GM18907 (cell line): ENCODE results near the gene DBX1.

Experiments used
- ATAC-seq: cut with Tn5 transposase; IDR thresholded peaks from one replicate; pipeline ENCODE4 v1.9.1; 2021; ENCODE audit warnings: mild to moderate bottlenecking, moderate library complexity; ENCODE audit not compliant: unreplicated experiment

Gene DBX1

DNA sequence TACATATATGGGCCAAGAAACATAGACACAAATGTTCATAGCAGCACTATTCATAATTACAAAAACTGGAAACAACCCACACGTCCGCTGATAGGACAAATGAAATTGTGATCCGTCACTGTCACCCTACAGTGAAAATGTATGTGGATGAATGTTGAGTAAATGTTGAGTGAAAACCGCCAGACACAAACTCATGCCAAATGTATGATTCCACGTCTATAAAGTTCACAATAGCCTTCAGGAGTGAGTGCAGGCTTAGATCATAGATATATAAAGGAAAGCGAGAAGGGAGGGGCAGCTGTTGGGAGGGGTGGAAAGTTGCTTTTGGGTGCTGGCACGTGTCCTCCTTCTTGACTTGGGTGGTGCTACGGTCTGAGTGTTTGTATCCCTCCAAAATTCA lies 33.6 kb downstream of the DBX1 start:
- no peak for ATAC-seq

- ATAC-seq, result no peak
Observed at GRCh38 chr11:20125927-20126326, 34.3 kb downstream of the DBX1 start.

- ATAC-seq, result no peak
Observed at GRCh38 chr11:20122131-20122530, 38.1 kb downstream of the DBX1 start.

GRCh38 chr11:20120134-20120925 lies 39.9 kb downstream of the DBX1 start:
- no peak for ATAC-seq

- ATAC-seq, result no peak
Observed at GRCh38 chr11:20119315-20119714, 41.0 kb downstream of the DBX1 start.

DNA sequence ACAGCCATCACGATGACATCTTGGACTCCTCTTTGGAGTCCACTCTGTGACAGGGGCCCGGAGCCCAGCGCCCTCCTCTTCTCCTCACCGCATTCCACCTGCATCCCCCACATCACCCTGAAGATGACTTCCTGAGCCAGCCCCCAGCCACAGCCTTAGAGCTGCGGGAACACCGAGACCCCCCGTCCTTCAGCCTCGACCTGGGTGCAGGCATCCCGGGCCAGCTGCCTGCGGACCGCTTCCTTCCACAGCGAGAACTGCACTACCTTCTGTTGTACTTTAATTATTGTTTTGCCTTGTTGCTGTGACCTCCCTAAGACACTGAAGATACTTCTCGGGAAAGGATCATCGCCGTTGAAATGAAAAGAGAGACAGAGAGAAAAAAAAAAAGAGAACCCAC lies 42.1 kb downstream of the DBX1 start:
- no peak for ATAC-seq

DNA sequence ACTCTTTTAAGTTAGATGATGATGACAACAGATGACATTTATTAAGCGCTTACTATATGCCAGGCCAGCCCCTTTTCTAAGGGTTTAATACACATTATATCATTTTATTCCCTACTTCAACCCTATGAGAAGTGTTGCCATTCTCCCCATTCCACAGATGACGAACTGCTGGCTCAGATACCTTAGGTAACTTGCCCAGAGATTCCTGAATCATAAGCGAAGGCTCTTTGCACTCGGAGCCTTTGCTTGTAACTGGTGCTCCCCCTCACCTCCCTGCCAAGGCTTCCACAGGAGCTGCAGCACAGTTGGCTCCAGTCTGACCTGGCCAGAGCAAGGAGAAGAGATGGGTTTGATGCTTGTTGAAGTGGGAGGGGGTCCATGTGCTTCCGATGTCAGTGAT lies 43.0 kb downstream of the DBX1 start:
- no peak for ATAC-seq

GRCh38 chr11:20116825-20117224 lies 43.5 kb downstream of the DBX1 start:
- no peak for ATAC-seq

DNA sequence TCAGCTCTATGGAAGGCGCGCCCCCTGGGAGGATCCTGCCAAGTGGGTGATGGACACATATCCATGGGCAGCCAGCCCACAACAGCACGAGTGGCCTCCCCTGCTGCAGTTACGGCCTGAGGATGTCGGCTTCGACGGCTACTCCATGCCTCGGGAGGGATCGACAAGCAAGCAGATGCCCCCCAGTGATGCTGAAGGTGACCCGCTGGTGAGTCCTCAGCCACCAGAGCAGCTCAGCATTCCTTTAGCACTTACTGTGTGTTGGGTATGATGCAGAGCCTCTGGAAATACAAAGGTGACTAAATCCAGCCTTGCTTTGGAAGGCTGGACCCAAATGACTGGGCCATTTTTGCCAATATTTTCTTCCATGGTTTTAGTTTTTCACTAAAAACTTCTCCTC lies 45.7 kb downstream of the DBX1 start:
- ATAC-seq, result no peak

DNA sequence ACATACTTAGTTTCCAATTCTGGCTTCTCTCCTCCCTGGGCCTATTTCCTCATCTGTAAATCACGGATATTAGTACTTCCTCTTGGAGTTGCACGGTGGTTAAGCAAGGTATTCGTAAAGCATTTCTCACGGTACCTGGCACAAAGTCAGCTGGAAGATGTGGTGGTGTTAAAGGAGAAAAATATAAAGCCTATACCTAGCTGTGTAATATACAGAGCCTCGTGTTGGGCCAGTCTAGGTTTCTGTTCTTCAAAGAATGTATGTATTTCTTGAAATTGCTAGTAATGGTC lies 47.2 kb downstream of the DBX1 start:
- no peak for ATAC-seq

- no peak for ATAC-seq
Observed at GRCh38 chr11:20112291-20113148, 47.8 kb downstream of the DBX1 start.

DNA sequence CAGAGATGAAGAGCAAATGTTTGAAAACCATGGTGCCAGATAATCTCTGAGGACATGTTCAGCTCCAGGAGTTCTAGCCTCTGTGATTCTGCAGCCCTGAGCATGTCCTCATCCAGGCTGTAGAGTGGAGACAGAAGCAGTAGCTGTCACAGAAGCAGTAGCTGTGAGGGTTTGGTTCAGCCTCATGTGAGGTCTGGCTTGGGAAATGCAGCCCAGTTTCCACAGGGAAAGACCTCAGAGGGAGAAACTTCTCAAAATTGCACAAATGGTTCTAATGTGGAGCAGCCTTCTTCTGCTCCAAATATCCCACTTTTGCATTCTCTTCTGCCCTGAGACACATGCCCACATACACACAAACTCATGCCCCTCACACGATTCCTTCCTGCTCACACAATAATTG lies 48.4 kb downstream of the DBX1 start:
- no peak for ATAC-seq

GRCh38 chr11:20110908-20111669 lies 49.2 kb downstream of the DBX1 start:
- ATAC-seq, result peak; percentile 86

GRCh38 chr11:20109731-20110445 lies 50.4 kb downstream of the DBX1 start:
- ATAC-seq, result no peak
